GM19193 (cell line): ENCODE results near the gene SORCS2.

Experiments
- POLR2A ChIP-seq: IDR thresholded peaks from 4 replicates; pipeline ENCODE4 v1.6.1; 2011; ENCODE audit not compliant: insufficient read depth, insufficient read length; ENCODE audit errors: extremely low read depth

SORCS2 gene

GRCh38 chr4:7307394-7308099, 115.2 kb downstream of the SORCS2 start:
- TF ChIP-seq POLR2A = no peak

- TF ChIP-seq POLR2A = no peak
Measured at GRCh38 chr4:7309181-7309580, 116.8 kb downstream of the SORCS2 start.

DNA sequence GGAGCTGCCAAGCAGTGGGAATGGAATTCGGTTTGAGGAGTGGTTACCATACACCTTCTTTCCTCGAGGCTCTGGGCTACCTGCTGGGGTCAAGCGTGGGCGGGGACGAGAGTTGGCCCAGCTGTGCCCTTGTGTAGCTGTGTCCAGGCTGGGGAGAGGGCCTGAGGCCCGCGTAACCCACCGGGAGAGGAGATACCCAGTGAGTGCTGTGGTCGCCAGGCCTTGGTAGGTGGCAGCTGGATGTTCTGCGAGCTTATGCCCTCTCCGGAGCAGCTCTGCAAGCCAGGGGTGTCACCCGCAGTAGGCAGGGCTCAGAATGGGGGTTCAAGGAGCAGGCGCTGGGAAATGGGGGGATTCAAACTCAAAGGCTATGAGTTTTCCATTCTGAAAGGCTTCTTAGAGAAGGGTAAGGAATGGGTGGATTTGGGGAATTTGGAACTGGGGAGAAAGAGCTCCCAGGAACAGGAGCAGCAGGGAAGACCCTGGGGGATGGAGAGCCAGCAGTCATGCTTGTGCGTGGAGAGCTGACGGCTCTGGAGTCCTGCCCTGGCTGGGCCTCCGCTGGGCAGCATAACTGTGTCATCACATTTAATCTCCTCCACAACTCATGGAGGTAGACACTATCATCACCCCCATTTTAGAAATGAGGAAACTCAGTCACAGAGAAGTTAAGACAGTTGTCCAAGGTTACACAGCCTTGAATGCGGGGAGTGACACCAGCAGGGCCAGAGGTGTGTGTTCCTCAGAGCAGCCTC, 117.5 kb downstream of the SORCS2 start:
- no peak for TF ChIP-seq POLR2A

- no peak for TF ChIP-seq POLR2A
Measured at GRCh38 chr4:7310451-7310850, 118.1 kb downstream of the SORCS2 start.

DNA sequence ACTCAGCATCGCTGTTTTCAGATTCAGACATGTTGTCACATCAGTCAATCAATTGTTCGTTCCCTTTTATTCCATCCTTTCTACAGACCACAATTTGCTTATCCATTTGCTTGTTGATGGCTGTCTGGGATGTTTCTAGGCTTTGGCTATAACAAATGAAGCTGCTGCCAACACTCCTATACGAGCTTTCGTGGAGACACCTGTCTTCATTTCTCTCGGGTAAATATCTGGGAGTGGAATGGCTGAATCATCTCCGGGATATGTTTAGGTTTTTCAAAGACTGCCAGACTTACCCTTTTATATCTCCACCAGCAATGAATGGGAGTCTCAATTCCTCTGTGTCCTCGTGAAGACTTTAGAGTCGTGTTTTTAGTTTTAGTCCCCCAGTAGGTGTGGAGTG, 118.9 kb downstream of the SORCS2 start:
- no peak for TF ChIP-seq POLR2A

DNA sequence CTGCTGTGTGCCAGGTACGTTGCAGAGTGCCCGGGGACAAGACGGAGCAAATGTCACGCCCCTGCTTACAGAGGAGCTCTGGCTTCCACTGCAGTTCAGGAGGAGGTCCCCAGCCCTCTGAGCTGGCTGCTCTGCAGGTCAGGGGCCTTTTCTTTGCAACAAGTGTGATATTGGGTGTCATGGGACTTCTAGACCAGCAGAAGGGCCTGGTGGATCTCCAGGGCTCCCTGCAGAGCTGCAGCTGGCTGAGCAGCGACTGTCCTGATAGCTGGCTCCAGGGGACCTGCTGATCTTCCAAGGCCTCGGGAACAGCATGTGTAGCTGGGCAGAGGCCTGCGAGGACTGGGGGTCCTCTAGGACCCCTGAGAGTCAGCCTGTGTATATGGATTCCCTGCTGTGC, 120.4 kb downstream of the SORCS2 start:
- TF ChIP-seq POLR2A = no peak

GRCh38 chr4:7313347-7313811, 121.0 kb downstream of the SORCS2 start:
- TF ChIP-seq POLR2A = no peak

- no peak for TF ChIP-seq POLR2A
Measured at GRCh38 chr4:7313991-7314390, 121.7 kb downstream of the SORCS2 start.

GRCh38 chr4:7315286-7315685, 122.9 kb downstream of the SORCS2 start:
- TF ChIP-seq POLR2A = no peak

DNA sequence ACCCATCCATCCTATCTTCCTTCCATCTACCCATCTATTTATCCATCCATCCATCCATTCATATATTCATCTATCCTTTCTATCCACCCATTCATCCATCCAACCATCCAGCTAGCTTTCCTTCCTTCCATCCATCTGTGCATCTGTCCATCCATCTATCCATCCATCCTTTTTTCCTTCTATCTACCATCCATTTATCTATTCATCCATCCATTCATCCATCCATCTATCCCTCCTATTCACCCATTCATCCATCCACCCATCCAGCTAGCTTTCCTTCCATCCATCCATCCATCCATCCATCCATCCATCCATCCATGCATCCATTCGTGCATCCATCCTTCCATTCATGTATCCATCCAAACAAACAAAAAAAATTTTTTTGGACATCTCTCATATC, 123.6 kb downstream of the SORCS2 start:
- no peak for TF ChIP-seq POLR2A

- TF ChIP-seq POLR2A = no peak
Measured at GRCh38 chr4:7319024-7319423, 126.7 kb downstream of the SORCS2 start.

DNA sequence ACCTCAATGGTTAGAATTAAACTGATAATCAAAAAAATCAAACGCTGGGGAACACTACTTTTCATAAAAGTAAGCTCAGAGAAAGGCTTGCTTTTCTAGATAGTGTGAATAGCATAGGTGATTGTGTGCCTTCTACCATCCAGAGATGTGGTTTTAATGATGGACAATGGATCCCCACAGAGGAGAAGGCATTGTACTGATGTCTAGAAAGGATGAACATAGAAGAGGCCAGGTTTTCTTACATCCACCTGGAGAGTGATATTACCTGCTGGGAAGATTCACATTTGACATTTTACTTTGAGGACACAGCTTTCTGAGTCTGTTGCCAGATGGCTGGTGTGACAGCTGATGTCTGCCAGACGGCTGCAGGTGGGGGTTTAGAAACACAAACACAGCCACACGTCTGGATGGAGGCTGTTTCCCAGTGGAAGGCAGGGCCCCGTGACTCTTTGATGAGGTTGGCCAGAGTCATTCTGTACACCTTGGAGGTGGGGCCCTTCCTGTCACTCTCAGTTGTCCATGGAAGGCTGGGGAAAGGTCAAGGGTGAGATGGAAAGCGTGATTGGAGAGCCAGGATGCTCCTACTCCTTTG, 128.0 kb downstream of the SORCS2 start:
- no peak for TF ChIP-seq POLR2A

DNA sequence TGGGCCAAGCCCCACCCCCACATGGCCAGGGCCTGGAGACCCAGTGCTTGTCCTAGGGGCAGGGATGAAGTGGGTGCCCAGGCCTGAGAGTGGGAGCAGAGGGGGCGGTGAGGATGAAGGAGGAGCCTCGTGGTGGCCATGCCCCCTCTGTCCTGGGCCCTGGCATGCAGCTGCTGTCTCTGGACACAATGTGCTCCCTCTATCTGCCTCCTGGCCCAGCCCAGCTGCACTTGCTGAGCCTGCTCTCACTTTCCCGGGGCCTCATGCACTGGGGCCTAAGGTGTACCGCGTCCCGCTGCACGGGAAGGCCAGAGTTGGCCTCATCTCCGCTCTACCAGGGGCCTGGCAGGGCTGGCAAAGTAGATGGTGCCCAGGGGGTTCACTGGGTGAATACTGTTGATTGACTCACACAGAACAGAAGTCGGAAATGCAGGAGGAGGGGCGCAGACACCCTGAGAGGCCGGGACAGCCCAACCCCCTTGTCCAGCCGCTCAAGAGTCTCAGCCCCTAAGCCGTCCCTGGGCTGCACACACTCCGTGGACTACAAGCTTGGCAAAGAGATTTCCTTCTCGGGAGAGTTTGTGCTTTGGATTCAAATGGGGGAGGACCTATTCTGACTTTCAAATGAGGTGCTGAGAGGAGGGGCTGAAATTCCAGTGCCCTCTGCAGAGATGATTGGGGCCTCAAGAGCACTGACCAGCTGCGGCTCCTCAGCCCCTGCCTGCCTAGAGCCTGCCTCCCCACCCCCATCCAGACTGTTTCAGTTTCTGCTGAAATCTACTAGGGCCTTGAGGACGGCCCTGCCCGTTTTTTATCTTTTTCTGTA, 130.0 kb downstream of the SORCS2 start:
- TF ChIP-seq POLR2A = no peak

GRCh38 chr4:7323461-7323871, 131.1 kb downstream of the SORCS2 start:
- no peak for TF ChIP-seq POLR2A
